NCI-H524 treated with DMSO at 0.1 percent for 48 hours (cell line): ENCODE measurements around the gene ZKSCAN3.
"Not testable (repeated sequence)": the region's sequence is repeated elsewhere in the genome, so short reads cannot be mapped to it uniquely, and the experiment has no call there.

Experiments used
- DNase-seq: peaks from one replicate; lab custom pipeline; 2025; lab: John Stamatoyannopoulos, UW

Gene ZKSCAN3

DNA sequence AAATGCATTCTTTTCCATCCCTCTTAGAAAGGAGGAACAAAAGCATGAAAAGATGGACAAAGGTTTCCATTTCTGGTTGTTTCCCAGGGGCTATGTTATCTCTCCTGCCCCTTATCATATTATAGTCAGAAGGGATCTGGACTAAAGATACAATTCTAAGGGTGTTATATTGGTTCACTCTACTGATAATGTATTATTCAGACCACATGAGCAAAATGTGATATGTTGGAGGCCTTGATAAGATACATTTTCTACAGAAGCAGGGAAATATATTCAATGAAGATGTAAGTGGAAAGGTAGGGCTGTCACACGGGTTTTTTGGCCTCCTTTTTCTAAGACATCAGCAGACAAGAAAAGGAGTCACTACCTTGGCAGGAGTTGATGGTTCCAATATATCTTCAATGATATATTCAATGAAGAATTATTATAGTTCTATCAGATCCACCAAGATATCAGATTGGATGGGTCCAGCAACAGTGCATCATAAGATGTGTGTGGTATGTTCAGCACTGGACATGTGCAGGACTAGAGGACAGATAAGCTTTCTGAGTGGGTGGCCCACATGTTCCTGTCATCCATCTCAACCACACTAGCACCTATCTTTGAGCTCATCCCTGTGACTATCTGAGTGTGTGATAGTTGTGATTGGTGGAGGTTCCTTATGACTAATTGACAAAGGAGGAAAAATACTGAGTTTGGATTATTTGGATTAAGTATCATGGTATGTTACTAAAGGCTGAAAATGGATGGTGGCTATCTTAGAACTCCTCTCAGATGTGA is 5.7 kb upstream of the ZKSCAN3 start:
- DNase-seq = no peak

DNA sequence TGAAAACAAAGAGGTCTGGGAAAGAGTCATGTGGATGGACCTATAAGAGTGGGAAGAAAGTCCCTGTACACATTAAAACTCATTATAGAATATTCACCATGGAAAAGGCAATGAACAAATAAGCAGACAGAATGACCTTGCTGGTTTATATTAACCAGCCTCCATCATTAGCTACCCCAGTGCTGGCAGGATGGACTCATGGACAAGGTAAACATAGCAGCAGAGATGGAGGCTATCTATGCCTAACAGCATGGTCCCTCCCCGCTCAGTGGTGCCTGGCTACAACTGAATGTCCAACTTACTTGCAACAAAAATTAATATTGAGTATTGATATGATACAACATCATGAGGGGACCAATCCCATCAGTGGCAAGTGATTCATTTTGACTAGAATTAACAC is 4.5 kb upstream of the ZKSCAN3 start:
- DNase-seq = no peak

DNA sequence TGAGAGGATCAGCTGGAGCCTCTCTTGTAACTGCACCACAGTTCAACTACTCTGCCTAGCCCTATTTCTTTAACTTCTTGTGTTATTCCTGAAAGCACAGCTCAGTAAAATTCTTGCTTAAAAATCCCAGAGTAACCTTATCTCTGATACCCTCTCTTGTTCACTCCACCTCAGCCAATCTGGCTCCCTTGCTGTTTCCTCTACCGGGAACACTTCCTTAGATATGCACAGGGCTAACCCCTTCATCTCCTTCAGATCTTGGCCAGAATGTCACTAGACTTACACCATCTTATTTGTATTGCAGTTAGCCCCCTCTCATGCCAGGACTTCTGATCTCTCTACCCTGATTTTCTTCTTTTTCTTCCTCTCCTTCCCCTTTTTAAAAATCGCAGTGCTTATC is 2.6 kb upstream of the ZKSCAN3 start:
- no peak for DNase-seq

DNA sequence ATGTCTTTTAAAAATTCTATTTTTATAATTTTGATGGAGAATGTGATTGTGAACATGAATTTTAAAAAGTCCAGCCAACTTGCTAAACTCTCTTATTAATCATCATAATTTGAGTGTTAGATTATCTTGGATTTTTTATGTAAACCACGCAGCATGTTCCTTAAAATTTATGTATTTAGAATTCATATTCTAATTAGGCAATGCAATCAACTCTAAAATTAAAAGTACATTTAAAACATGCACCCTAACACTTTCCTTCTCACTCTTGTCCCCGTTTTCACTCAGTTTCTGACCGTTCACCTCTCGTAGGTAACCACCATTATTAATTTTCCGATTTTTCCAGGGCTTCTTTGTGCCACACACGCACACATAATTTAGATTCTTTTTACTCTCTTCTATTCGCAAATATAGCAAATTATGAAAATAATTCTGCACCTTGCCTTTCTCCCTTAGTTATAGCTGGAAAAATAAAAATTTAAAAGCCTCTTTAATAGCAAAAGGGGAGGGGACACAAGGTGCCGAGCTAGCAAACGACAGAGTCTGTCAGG is 329 bp upstream of the ZKSCAN3 start:
- no peak for DNase-seq

DNA sequence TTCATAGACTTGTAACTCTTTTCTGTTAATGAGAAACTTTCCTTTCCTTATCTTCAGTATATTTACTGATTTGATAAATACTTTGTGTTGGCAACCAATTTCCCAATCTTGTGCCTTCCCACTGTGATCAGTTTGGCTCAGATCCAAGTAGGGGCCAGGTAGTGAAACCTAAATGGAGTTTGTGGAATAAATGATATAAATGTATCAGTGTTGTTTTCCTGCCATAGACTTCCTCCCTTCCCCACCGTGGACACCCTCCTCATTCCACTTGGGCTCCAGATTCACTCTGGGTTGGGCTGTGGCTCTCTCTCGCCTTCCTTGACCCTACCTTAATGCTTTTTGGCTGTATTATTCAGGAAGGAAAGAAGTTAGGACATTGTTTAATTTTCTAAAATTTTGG is 1.3 kb downstream of the ZKSCAN3 start:
- no peak for DNase-seq

DNA sequence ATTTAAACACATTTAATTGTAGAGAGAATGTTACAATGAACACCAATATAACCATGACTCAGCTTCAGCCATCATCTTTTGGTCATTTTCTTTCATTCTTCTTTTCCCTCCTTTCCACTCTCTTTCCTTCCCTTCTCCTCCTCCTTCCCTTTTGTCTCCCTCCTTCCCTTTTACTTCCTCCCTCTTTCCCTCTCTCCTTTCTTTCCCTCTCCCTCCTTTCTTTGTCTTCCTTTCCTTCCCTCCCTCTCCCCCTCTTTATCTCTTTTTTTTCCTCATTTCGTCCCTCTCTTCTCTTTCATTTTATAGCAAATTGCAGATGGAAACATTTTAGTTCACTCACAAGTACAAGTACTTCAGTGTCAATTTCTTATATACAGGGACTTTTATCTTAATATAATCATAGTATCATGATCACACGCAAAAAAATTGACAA is 1.8 kb downstream of the ZKSCAN3 start:
- DNase-seq = no peak

DNA sequence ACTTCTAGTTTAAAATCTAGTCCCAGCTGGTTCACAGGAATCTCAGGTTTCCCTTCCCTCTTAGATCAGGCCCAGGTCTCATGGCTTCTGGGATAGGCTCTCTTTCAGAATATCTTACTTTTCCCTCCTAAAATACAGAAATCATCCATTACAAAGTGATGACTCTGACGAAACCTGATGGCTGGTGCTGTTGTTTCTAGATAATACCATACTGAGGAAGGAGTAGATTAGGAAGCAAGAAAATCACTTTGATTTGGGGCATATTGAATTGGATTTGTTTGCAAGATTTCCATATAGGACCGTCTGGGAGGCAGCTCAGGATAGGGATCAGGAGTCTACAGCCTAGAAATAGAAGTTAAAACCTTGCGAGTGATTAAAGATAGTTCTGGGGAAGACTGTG is 3.6 kb downstream of the ZKSCAN3 start:
- no peak for DNase-seq

DNA sequence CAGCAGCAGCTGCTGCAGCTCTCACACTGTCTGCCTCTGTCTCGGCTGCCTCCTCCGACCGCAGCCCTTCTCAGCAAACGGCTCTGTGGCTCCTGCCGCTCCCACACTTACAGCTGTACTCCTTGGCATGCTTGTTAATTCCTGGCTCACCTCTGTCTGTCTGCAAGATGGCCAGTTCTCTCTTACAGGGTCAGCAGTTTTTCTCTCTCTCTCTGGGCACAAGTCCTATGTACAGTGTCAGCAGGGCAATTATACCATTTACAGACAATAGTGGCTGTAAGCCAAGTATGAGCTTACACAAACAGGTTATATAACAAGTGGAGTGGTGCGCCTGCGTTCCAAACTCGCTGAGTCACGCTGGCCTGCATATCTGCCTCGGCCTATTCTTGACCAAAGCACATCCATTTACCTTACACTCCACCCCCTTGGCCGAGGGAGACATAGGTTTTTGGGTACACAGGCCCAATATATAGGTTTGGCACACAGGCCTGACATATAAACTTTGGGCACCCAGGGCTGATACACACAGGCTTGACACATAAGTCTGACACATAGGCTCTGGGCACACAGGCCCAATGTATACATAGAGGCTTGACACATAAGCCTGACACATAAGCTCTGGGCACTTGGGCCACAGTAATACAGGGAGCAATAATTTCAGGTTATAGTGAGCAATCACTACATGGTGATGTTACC is 4.4 kb downstream of the ZKSCAN3 start:
- DNase-seq = no peak

DNA sequence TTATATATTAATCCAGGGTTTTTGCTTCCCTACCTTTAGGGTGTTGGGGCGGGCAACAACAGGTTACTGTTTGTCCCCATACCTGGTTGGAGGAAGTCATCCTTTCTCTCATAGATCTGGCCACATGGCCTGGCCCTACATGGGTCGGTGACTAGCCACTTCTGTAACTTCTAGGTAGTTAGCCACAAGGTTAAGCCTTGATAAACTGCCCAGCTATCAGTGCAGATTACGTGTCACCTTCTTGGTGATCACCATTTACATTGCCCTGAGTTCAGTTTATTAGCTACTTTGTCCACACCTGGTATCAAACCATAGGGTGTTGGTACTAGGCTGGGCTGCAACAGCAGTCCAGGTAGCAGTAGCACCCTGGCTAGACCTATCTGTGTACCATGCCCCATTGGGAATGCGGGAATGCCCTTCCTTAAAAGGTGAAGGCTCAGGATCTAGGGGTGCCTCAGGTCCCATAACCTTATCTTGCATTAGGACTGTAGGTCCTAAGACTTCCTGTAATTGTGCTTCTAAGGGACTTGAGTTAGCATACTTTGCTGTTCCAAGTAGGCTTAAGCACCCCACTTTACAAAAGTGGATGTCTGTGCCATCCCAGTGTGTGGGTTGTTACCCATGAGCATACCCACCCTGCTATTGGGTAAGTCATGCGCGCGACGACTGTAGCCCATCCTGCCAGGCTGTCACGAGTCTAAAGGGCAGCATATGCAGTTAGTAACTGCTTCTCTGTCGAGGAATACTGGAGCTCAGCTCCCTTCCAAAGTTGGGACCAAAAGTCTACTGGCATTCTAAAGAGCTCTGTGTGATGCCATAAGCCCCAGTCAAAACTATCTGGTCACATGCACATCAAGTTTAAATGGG is 5.2 kb downstream of the ZKSCAN3 start:
- DNase-seq = no peak

DNA sequence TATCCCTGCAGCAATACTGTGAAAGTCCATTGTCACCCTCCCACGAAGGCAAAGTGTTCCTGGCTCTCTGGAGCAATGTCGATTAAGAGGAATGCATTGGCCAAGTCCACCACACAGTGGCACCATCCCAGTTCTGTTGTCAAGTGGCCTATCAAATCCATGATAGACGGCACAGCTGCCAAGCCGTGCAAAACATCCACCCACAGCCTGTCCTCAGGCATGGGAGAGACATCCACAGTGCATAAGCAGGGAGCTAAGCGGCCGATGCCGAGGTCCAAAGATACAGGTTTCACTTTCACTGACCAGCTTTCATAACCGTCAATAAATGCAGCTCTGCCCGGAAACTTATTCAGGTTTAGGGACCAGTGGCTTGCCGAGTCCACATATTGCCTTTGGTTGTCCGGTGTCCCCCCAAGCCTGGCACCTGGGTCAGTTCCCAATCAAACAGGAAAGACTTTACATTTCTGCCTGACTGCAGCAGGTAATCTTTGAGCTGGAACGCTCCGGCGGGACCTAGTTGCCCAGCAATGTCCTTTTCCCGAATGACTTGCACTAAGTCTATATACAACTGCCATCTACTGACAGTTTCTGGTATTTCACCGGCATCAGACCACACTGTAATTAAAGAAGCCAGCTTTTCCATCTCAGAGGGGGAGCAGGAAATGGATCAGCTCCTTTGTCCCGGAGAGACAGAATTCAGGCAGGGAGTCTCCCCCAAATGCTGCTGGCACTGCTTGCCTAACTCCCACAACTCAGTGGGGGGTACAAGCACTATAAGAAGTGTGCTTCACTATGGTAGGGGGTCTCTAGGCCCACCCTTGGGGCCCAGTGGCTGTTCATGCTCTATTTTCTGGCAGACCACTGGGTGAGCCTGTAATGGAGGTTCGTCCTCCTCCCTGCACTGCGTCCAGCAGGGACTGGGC is 6.3 kb downstream of the ZKSCAN3 start:
- DNase-seq = peak; percentile 42

DNA sequence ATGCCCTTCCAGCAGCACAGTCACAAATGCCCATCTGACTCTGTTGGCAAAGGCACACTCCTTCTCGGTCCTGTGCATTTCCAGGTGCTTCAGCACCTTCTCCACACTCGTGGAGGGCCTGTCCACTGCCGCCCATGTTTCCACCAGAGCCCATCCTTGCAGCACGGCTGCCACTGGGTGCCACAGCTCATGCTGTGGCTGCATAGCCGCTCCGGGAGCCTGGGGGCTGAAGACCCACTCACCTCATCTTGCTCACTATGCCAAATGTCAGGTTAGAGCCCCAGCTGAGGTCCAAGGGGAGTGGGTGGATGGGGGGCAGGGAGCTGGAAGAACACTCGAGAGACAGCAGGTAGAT is 6.9 kb downstream of the ZKSCAN3 start:
- no peak for DNase-seq

DNA sequence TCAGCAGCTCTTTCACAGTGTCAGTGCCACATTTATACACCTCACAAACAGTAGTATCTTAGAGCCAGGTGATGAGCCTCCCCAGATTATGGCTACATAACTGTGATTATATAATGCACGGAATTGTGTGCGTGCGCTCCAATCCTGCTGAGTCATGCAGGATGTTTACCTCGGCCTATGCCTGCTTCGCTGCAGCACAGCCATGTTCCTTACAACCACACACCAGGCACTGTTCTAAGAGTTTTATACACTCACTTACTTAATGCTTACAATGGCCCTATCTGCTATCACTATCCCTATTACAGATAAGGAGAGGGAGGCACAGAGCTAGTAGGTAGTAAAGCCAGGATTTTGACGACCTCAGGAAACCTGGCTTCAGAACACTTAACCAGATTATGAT is 7.3 kb downstream of the ZKSCAN3 start:
- no peak for DNase-seq

DNA sequence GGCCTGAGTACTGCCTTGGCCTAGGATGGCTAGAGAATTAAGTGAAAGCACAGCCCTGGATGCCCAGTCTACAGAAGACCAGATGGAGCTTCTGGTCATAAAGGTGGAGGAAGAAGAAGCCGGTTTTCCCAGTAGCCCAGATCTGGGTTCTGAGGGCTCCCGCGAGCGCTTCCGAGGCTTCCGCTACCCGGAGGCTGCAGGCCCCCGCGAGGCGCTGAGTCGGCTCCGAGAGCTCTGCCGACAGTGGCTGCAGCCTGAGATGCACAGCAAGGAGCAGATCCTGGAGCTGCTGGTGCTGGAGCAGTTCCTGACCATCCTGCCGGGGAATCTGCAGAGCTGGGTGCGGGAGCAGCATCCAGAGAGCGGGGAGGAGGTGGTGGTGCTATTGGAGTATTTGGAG is 9.8 kb downstream of the ZKSCAN3 start:
- not testable (repeated sequence) for DNase-seq

DNA sequence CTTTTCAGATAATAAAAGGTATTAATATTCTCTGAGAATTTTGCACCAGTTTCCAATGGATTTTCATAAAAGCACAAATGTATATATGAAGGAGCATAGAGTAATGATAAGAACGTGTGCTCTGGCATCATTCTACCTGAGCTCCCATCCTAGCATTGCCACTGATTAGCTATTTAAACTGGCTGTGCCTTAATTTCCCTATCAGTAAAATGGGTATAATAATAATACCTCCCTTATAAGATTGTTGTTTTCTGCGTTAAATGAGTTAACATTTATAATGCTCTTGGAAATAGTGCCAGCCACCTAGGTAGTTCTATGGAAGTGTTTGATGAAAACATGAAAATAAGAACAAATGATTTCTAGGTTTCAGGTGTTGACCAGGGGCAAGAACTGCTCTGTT is 11.2 kb downstream of the ZKSCAN3 start:
- DNase-seq = no peak

DNA sequence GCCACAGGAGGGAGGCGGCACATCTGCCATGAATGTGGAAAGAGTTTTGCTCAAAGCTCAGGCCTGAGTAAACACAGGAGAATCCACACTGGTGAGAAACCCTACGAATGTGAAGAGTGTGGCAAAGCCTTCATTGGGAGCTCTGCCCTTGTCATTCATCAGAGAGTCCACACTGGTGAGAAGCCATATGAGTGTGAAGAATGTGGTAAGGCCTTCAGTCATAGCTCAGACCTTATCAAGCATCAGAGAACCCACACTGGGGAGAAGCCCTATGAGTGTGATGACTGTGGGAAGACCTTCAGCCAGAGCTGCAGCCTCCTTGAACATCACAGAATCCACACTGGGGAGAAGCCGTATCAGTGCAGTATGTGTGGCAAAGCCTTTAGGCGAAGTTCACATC is 15.8 kb downstream of the ZKSCAN3 start:
- DNase-seq = not testable (repeated sequence)

DNA sequence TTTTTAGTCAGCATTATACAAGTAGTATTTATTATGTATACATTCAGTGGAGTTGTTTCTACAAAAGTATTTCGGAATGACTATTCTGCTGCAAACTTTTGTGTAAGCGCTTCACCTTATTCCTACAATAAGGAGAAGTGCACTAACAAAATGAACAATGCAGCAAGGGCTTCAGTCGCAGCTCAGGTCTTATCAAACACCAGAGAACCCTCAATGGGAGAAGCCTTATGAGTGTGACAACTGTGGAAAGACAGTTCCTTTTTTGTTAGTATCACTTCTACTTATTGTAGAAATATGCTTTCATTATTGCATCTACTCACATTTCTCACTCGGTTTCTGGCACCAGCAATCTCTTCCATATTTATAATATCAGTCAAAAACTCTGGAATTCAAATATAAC is 18.8 kb downstream of the ZKSCAN3 start:
- no peak for DNase-seq

DNA sequence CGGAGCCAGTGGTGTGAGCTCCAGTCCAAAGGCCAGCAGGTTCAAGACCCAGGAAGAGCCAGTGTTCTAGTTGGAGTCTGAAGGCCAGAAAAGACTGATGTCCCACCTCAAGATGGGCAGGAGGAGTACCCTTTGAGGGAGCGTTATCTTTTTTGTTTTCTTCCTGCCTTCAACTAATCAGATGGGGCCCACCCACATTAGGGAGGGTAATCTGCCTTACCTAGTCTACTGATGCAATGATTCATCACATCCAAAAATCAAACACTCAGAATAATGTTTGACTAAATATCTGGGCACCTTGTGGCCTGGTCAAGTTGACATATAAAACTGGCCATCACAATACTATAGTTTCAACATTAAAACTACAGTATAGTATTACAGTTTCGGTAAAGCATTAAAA is 19.7 kb downstream of the ZKSCAN3 start:
- DNase-seq = no peak

DNA sequence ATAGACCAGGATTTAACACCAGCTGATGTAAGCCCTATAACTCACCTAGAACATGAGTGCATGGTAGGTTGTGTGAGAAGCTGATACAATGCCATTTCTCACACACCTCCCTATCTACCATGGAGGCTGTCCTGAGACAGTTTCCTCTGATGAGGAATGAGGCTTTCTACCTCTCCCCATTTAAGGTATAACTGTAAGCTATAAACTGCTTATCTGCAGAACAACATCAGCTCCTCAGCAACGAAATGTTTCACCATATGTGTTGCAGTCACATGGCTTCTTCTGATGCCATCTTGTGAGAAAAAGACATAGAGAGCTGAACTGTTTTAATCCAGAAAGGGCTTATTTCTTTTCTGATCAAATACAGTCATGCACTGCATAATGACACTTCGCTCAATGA is 20.7 kb downstream of the ZKSCAN3 start:
- DNase-seq = no peak

DNA sequence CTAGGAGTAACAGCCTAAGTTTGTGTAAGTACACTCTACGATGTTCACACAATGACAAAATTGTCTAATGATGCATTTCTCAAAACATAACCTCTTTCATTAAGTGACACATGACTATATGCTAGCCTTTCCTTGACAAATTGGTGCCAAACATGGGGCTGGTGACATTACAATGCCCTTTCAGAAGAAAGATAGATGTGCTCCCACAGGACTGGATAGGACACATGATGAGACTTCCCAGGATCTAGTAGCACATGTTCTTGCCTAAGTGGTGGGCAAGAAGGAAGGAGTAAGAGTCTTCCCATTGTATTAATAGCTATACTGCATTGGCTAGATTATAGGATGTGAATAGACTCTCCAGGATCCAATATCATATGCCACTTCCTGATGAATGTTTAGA is 21.5 kb downstream of the ZKSCAN3 start:
- no peak for DNase-seq

DNA sequence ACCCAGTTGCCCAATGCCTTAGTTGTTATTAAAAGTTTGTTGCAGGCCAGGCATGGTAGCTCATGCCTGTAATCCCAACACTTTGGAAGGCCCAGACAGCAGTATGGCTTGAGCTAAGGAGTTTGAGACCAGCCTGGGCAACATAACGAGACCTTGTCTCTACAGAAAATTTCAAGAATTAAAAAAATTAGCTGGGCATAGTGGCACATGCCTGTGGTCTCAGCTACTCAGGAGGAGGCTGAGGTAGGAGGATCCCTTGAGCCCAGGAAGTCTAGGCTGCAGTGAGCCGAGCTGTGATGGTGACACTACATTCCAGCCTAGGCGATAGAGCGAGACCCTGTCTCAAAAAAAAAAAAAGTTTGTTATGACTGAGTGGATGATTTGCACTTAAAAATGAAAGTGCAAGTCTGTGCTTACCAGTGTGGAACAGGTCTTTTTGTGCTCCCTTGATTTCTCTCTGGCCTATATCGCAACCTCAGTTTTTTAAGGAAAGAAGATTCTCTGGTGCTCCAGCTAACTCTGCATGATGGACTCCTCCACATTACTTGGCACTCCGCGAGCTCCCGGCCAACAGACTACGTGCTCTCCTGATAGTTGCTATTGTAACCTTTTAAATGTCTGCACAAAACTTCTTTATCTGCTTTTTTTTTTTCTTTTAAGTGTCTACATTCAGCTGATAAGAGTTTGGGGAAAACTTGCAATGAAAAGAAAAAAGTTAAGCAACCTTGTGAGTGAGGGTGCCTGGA is 22.1 kb downstream of the ZKSCAN3 start:
- DNase-seq = no peak

DNA sequence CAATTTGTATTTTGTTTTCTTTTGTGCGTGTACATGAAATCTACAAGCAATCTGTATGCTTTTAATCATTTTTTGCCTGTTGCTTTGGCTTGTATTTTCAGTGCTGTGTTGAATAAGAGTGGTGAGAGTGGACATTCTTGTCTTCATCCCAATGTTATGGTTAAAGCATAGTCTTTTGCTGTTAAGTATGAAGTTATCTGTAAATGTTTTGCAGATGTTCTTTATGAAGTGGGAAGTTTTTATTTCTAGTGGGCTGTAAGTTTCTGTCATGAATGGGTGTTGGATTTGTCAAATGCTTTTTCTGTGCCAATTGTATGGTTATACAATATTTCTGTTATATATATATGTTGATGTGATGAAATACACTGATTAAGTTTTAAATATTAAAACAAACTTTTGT is 24.2 kb downstream of the ZKSCAN3 start:
- DNase-seq = no peak
